ENCODE results near the gene F2. TPM values are rescaled to one million over a fixed set of nuclear protein-coding genes. Genes with fewer than 3 reads are reported as not detected.
A peak's percentile ranks its signal among the peaks of the same experiment; 100 is the strongest.
"Not testable (repeated sequence)": the region's sequence is repeated elsewhere in the genome, so short reads cannot be mapped to it uniquely, and the experiment has no call there.

F2 gene
- total RNA-seq, 1 experiment from 2014 or later: not detected

- in situ Hi-C loops (cut with HindIII; ENCODE audit: low pct_unique_long_range_greater_than_20kb, low sequenced_read_pairs): no loop called here
- DNase-seq (ENCODE audit: low read depth, low spot score): no peak
Observed at GRCh38 chr11:46705070-46705688, 13.8 kb upstream of the F2 start.

- no peak for DNase-seq (ENCODE audit: low read depth, low spot score)
- in situ Hi-C loops (cut with HindIII; ENCODE audit: low pct_unique_long_range_greater_than_20kb, low sequenced_read_pairs): no loop called here
Observed at GRCh38 chr11:46706886-46707285, 12.1 kb upstream of the F2 start.

- in situ Hi-C loops (cut with HindIII; ENCODE audit: low pct_unique_long_range_greater_than_20kb, low sequenced_read_pairs): not testable (repeated sequence)
Observed at GRCh38 chr11:46709351-46709750, 9.7 kb upstream of the F2 start.

GRCh38 chr11:46710821-46711269 lies 8.2 kb upstream of the F2 start:
- in situ Hi-C loops (cut with HindIII; ENCODE audit: low pct_unique_long_range_greater_than_20kb, low sequenced_read_pairs): no loop called here
- DNase-seq (ENCODE audit: low read depth, low spot score): peak; percentile 89

More at GRCh38 chr11:46709351-46709750, 9.7 kb upstream of the F2 start:
- DNase-seq (ENCODE audit: low read depth, low spot score): not testable (repeated sequence)

- in situ Hi-C loops (cut with HindIII; ENCODE audit: low pct_unique_long_range_greater_than_20kb, low sequenced_read_pairs): no loop called here
- peak; percentile 25 for DNase-seq (ENCODE audit: low read depth, low spot score)
Observed at GRCh38 chr11:46711303-46711702, 7.7 kb upstream of the F2 start.

- DNase-seq (ENCODE audit: low read depth, low spot score): no peak
- in situ Hi-C loops (cut with HindIII; ENCODE audit: low pct_unique_long_range_greater_than_20kb, low sequenced_read_pairs): no loop called here
Observed at GRCh38 chr11:46712874-46713576, 6.0 kb upstream of the F2 start.

GRCh38 chr11:46717825-46718154 lies 1.2 kb upstream of the F2 start:
- in situ Hi-C loops (cut with HindIII; ENCODE audit: low pct_unique_long_range_greater_than_20kb, low sequenced_read_pairs); DNase-seq (ENCODE audit: low read depth, low spot score): not testable (repeated sequence)

GRCh38 chr11:46718155-46719019 lies 626 bp upstream of the F2 start:
- no peak for DNase-seq (ENCODE audit: low read depth, low spot score)

GRCh38 chr11:46719543-46720218 lies 668 bp downstream of the F2 start:
- in situ Hi-C loops (cut with HindIII; ENCODE audit: low pct_unique_long_range_greater_than_20kb, low sequenced_read_pairs): no loop called here
- no peak for DNase-seq (ENCODE audit: low read depth, low spot score)

More at GRCh38 chr11:46718155-46719019, 626 bp upstream of the F2 start:
- in situ Hi-C loops (cut with HindIII; ENCODE audit: low pct_unique_long_range_greater_than_20kb, low sequenced_read_pairs): no loop called here

GRCh38 chr11:46721286-46721685 lies 2.3 kb downstream of the F2 start:
- DNase-seq (ENCODE audit: low read depth, low spot score): no peak

GRCh38 chr11:46722566-46723358 lies 3.7 kb downstream of the F2 start:
- in situ Hi-C loops (cut with HindIII; ENCODE audit: low pct_unique_long_range_greater_than_20kb, low sequenced_read_pairs): no loop called here
- DNase-seq (ENCODE audit: low read depth, low spot score): no peak

More at GRCh38 chr11:46721286-46721685, 2.3 kb downstream of the F2 start:
- in situ Hi-C loops (cut with HindIII; ENCODE audit: low pct_unique_long_range_greater_than_20kb, low sequenced_read_pairs): no loop called here

- no peak for DNase-seq (ENCODE audit: low read depth, low spot score)
- in situ Hi-C loops (cut with HindIII; ENCODE audit: low pct_unique_long_range_greater_than_20kb, low sequenced_read_pairs): no loop called here
Observed at GRCh38 chr11:46723359-46723680, 4.3 kb downstream of the F2 start.

- in situ Hi-C loops (cut with HindIII; ENCODE audit: low pct_unique_long_range_greater_than_20kb, low sequenced_read_pairs): no loop called here
- DNase-seq (ENCODE audit: low read depth, low spot score): peak; percentile 13
Observed at GRCh38 chr11:46724088-46724487, 5.1 kb downstream of the F2 start.

GRCh38 chr11:46725338-46726205 lies 6.6 kb downstream of the F2 start:
- in situ Hi-C loops (cut with HindIII; ENCODE audit: low pct_unique_long_range_greater_than_20kb, low sequenced_read_pairs): no loop called here
- DNase-seq (ENCODE audit: low read depth, low spot score): no peak

GRCh38 chr11:46726206-46726862 lies 7.3 kb downstream of the F2 start:
- in situ Hi-C loops (cut with HindIII; ENCODE audit: low pct_unique_long_range_greater_than_20kb, low sequenced_read_pairs): no loop called here

More at GRCh38 chr11:46726206-46726862, 7.3 kb downstream of the F2 start:
- DNase-seq (ENCODE audit: low read depth, low spot score): no peak
